HEK293 (cell line): ENCODE results near the gene BRMS1L.

Source experiments
- BCL11A ChIP-seq: fragments of 450-650 bp; formaldehyde crosslinking; IDR thresholded peaks from 2 replicates; pipeline ENCODE4 v1.5.1; 2016; ENCODE audit warnings: low read depth, missing biosample characterization, missing genetic modification characterization
- EGR2 ChIP-seq: fragments of 450-650 bp; formaldehyde crosslinking; IDR thresholded peaks from 2 replicates; pipeline ENCODE4 v1.5.1; 2016; ENCODE audit warnings: low read depth, missing biosample characterization, missing genetic modification characterization
- GFI1B ChIP-seq: fragments of 450-650 bp; formaldehyde crosslinking; IDR thresholded peaks from 2 replicates; pipeline ENCODE4 v1.5.1; 2016; ENCODE audit warnings: missing biosample characterization, missing genetic modification characterization
- HOXC10 ChIP-seq: sonication (generic); formaldehyde crosslinking; IDR thresholded peaks from 2 replicates; pipeline ENCODE4 v1.8.1; 2023; ENCODE audit warnings: mild to moderate bottlenecking, missing genetic modification reagents
- KLF9 ChIP-seq: fragments of 450-650 bp; formaldehyde crosslinking; IDR thresholded peaks from 2 replicates; pipeline ENCODE4 v1.5.1; 2016; ENCODE audit warnings: missing biosample characterization, missing genetic modification characterization, low read depth
- SP2 ChIP-seq: fragments of 450-650 bp; formaldehyde crosslinking; IDR thresholded peaks from 2 replicates; pipeline ENCODE4 v1.5.1; 2016; ENCODE audit warnings: missing biosample characterization, missing genetic modification characterization
- SP7 ChIP-seq: fragments of 450-650 bp; formaldehyde crosslinking; IDR thresholded peaks from 2 replicates; pipeline ENCODE4 v1.5.1; 2016; ENCODE audit warnings: missing biosample characterization, missing genetic modification characterization
- ZBTB11 ChIP-seq: fragments of 450-650 bp; formaldehyde crosslinking; conservative IDR thresholded peaks from 2 replicates; pipeline ENCODE4 v1.5.1; 2016; ENCODE audit warnings: low read depth, missing biosample characterization, missing genetic modification characterization
- ZNF16 ChIP-seq: fragments of 450-650 bp; formaldehyde crosslinking; IDR thresholded peaks from 2 replicates; pipeline ENCODE4 v1.5.1; 2016; ENCODE audit warnings: low read depth, missing biosample characterization, missing genetic modification characterization
- ZNF19 ChIP-seq: fragments of 450-650 bp; formaldehyde crosslinking; IDR thresholded peaks from 2 replicates; pipeline ENCODE4; 2016; ENCODE audit warnings: missing biosample characterization, missing genetic modification characterization, low read depth
- ZNF221 ChIP-seq: fragments of 450-650 bp; formaldehyde crosslinking; IDR thresholded peaks from 2 replicates; pipeline ENCODE4 v1.5.1; 2017; ENCODE audit warnings: missing biosample characterization, missing genetic modification characterization, borderline replicate concordance
- ZNF394 ChIP-seq: fragments of 450-650 bp; formaldehyde crosslinking; IDR thresholded peaks from 2 replicates; pipeline ENCODE4 v1.5.1; 2016; ENCODE audit warnings: missing biosample characterization, missing genetic modification characterization, mild to moderate bottlenecking, moderate library complexity, borderline replicate concordance
- ZNF404 ChIP-seq: fragments of 450-650 bp; formaldehyde crosslinking; IDR thresholded peaks from 2 replicates; pipeline ENCODE4 v1.5.1; 2017; ENCODE audit warnings: missing biosample characterization, missing genetic modification characterization
- ZNF426 ChIP-seq: fragments of 450-650 bp; formaldehyde crosslinking; IDR thresholded peaks from 2 replicates; pipeline ENCODE4 v1.5.1; 2017; ENCODE audit warnings: missing biosample characterization, missing genetic modification characterization, mild to moderate bottlenecking, inconsistent platforms, moderate library complexity
- ZNF501 ChIP-seq: fragments of 450-650 bp; formaldehyde crosslinking; IDR thresholded peaks from 2 replicates; pipeline ENCODE4 v1.5.1; 2016; ENCODE audit warnings: missing biosample characterization, missing genetic modification characterization
- ZNF530 ChIP-seq: fragments of 450-650 bp; formaldehyde crosslinking; IDR thresholded peaks from 2 replicates; pipeline ENCODE4 v1.5.1; 2016; ENCODE audit warnings: low read depth, missing biosample characterization, missing genetic modification characterization
- ZNF571 ChIP-seq: fragments of 450-650 bp; formaldehyde crosslinking; IDR thresholded peaks from 2 replicates; pipeline ENCODE4 v1.5.0; 2017; ENCODE audit warnings: missing biosample characterization, missing genetic modification characterization
- ZNF664 ChIP-seq: fragments of 450-650 bp; formaldehyde crosslinking; IDR thresholded peaks from 2 replicates; pipeline ENCODE4 v1.5.1; 2016; ENCODE audit warnings: missing biosample characterization, missing genetic modification characterization
- ZNF704 ChIP-seq: fragments of 450-650 bp; formaldehyde crosslinking; IDR thresholded peaks from 2 replicates; pipeline ENCODE4 v1.5.1; 2016; ENCODE audit warnings: missing biosample characterization, missing genetic modification characterization
- ZNF776 ChIP-seq: fragments of 450-650 bp; formaldehyde crosslinking; IDR thresholded peaks from 2 replicates; pipeline ENCODE4 v1.5.0; 2017; ENCODE audit warnings: missing biosample characterization, missing genetic modification characterization, borderline replicate concordance
- ZNF837 ChIP-seq: fragments of 450-650 bp; formaldehyde crosslinking; IDR thresholded peaks from 2 replicates; pipeline ENCODE4 v1.5.1; 2016; ENCODE audit warnings: missing biosample characterization, missing genetic modification characterization
- ZSCAN18 ChIP-seq: fragments of 450-650 bp; formaldehyde crosslinking; IDR thresholded peaks from 2 replicates; pipeline ENCODE4 v1.5.1; 2016; ENCODE audit warnings: missing biosample characterization, missing genetic modification characterization
- ZSCAN23 ChIP-seq: fragments of 450-650 bp; formaldehyde crosslinking; IDR thresholded peaks from 2 replicates; pipeline ENCODE4 v1.5.1; 2016; ENCODE audit warnings: missing biosample characterization, missing genetic modification characterization
- ZSCAN30 ChIP-seq: fragments of 450-650 bp; IDR thresholded peaks from 2 replicates; pipeline ENCODE4 v1.5.1; 2018; ENCODE audit warnings: missing biosample characterization, mild to moderate bottlenecking, missing genetic modification characterization, moderate library complexity
- TF ChIP-seq, protein P1 (sequence below): fragments of 450-650 bp; formaldehyde crosslinking; IDR thresholded peaks from 2 replicates; pipeline ENCODE4 v1.5.1; 2017; ENCODE audit warnings: missing biosample characterization, missing genetic modification characterization
- TF ChIP-seq, protein P2 (sequence below): fragments of 450-650 bp; formaldehyde crosslinking; optimal IDR thresholded peaks from 2 replicates; pipeline ENCODE3; 2016; ENCODE audit warnings: missing biosample characterization, mild to moderate bottlenecking, missing genetic modification characterization
- TF ChIP-seq, protein P3 (sequence below): fragments of 450-650 bp; formaldehyde crosslinking; IDR thresholded peaks from 2 replicates; pipeline ENCODE4 v1.5.1; 2017; ENCODE audit warnings: missing biosample characterization, missing genetic modification characterization

BRMS1L gene

GRCh38 chr14:35826218-35826951 lies at the start of gene BRMS1L (continued):
- TF ChIP-seq, protein P1, sequence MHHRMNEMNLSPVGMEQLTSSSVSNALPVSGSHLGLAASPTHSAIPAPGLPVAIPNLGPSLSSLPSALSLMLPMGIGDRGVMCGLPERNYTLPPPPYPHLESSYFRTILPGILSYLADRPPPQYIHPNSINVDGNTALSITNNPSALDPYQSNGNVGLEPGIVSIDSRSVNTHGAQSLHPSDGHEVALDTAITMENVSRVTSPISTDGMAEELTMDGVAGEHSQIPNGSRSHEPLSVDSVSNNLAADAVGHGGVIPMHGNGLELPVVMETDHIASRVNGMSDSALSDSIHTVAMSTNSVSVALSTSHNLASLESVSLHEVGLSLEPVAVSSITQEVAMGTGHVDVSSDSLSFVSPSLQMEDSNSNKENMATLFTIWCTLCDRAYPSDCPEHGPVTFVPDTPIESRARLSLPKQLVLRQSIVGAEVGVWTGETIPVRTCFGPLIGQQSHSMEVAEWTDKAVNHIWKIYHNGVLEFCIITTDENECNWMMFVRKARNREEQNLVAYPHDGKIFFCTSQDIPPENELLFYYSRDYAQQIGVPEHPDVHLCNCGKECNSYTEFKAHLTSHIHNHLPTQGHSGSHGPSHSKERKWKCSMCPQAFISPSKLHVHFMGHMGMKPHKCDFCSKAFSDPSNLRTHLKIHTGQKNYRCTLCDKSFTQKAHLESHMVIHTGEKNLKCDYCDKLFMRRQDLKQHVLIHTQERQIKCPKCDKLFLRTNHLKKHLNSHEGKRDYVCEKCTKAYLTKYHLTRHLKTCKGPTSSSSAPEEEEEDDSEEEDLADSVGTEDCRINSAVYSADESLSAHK: peak; percentile 65; the same call in 1 of the 2 replicates
- TF ChIP-seq EGR2 (tag by site-specific recombination) (peak; percentile 52), ZSCAN30 (no peak; the same call in 1 of the 2 replicates), ZNF501 (tag by site-specific recombination) (peak; percentile 97; the same call in 1 of the 2 replicates), ZNF426 (tag by site-specific recombination) (no peak), ZSCAN23 (tag by site-specific recombination) (peak; percentile 95), SP7 (tag by site-specific recombination) (peak; percentile 95), ZSCAN18 (no peak), ZNF19 (no peak), SP2 (peak; percentile 91), ZNF776 (no peak), ZNF571 (tag by site-specific recombination) (no peak), BCL11A (tag by site-specific recombination) (no peak), HOXC10 (CRISPR knock-in tag) (no peak), ZNF664 (tag by site-specific recombination) (no peak), ZNF837 (tag by site-specific recombination) (no peak), KLF9 (tag by site-specific recombination) (peak; percentile 74), ZNF530 (tag by site-specific recombination) (no peak), ZNF221 (tag by site-specific recombination) (0 out of 2 replicates have a peak, but pooled peaks have one; percentile 22), ZNF404 (tag by site-specific recombination) (no peak), ZNF394 (peak; percentile 74; the same call in 1 of the 2 replicates), ZNF704 (no peak), GFI1B (tag by site-specific recombination) (no peak), ZNF16 (tag by site-specific recombination) (no peak), ZBTB11 (peak; percentile 29; the same call in 1 of the 2 replicates)
- TF ChIP-seq, protein P2, sequence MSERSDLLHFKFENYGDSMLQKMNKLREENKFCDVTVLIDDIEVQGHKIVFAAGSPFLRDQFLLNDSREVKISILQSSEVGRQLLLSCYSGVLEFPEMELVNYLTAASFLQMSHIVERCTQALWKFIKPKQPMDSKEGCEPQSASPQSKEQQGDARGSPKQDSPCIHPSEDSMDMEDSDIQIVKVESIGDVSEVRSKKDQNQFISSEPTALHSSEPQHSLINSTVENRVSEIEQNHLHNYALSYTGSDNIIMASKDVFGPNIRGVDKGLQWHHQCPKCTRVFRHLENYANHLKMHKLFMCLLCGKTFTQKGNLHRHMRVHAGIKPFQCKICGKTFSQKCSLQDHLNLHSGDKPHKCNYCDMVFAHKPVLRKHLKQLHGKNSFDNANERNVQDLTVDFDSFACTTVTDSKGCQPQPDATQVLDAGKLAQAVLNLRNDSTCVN (tag by site-specific recombination): peak; percentile 98
- TF ChIP-seq, protein P3, sequence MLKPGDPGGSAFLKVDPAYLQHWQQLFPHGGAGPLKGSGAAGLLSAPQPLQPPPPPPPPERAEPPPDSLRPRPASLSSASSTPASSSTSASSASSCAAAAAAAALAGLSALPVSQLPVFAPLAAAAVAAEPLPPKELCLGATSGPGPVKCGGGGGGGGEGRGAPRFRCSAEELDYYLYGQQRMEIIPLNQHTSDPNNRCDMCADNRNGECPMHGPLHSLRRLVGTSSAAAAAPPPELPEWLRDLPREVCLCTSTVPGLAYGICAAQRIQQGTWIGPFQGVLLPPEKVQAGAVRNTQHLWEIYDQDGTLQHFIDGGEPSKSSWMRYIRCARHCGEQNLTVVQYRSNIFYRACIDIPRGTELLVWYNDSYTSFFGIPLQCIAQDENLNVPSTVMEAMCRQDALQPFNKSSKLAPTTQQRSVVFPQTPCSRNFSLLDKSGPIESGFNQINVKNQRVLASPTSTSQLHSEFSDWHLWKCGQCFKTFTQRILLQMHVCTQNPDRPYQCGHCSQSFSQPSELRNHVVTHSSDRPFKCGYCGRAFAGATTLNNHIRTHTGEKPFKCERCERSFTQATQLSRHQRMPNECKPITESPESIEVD: no peak; the same call in 1 of the 2 replicates
